Progenitor cell of endocrine pancreas (in vitro differentiated cells): ENCODE measurements around the gene DCUN1D5. TPM values are rescaled to one million over a fixed set of nuclear protein-coding genes. Genes with fewer than 3 reads are reported as not detected.

ENCODE experiments used
- DNase-seq: peaks from one replicate; pipeline ENCODE4 v3.0.0; 2021; ENCODE audit warnings: low spot score; ENCODE audit not compliant: unreplicated experiment
- H3K27ac Mint-ChIP-seq: 2 replicates; pipeline ENCODE4 v1.8.0; 2021; ENCODE audit warnings: mild to moderate bottlenecking, moderate library complexity, mixed read lengths
- H3K27me3 Mint-ChIP-seq: 2 replicates; pipeline ENCODE4 v1.8.0; 2021; ENCODE audit warnings: mixed read lengths
- H3K36me3 Mint-ChIP-seq: 2 replicates; pipeline ENCODE4 v1.8.0; 2022; ENCODE audit warnings: mixed read lengths; ENCODE audit not compliant: insufficient read depth
- H3K4me1 Mint-ChIP-seq: 2 replicates; pipeline ENCODE4 v1.8.0; 2021; ENCODE audit warnings: low read depth, mixed read lengths
- H3K4me3 Mint-ChIP-seq: 2 replicates; pipeline ENCODE4 v1.8.0; 2021; ENCODE audit warnings: low read depth, mild to moderate bottlenecking, moderate library complexity, mixed read lengths
- H3K9me3 Mint-ChIP-seq: 2 replicates; pipeline ENCODE4 v1.8.0; 2021; ENCODE audit warnings: low read depth, mixed read lengths
- total RNA-seq: library from RNA; stranded (reverse); gene quantifications from 2 replicates; pipeline ENCODE4 v1.2.1, GENCODE V29; 2021
- TF ChIP-seq, protein P1 (sequence below): fragments of 200-600 bp; sonication (generic); IDR thresholded peaks from one replicate; pipeline ENCODE4 v1.5.0; 2021; ENCODE audit warnings: antibody characterized with exemption, mild to moderate bottlenecking; ENCODE audit not compliant: unreplicated experiment

Gene DCUN1D5
- total RNA-seq, 1 donor from 2014 or later, result 35.9 TPM

DNA sequence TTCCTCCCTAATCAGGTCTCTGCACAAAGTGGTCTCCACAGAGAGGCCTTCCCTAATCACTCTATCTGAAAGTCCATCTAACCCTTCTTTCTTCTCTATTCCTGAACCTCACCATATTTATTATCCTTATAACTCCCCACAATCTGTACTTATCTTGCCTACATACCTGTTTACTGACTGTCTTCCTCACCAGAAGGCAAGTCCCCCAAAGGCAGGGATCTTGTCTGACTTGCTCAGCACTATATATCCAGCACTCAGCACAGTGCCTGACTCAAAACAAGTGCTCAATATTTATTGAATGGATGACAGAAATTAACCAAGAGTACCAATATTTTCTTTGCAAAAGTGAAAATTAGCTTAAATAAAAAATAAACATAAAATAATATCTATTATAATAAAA is 5.5 kb downstream of the DCUN1D5 start:
- Mint-ChIP-seq H3K4me3 (no peak overlapping the region), H3K36me3 (peaks cover 2% of the 10 kb centered on the region), H3K27me3 (no peaks in the 10 kb centered on the region)

DNA sequence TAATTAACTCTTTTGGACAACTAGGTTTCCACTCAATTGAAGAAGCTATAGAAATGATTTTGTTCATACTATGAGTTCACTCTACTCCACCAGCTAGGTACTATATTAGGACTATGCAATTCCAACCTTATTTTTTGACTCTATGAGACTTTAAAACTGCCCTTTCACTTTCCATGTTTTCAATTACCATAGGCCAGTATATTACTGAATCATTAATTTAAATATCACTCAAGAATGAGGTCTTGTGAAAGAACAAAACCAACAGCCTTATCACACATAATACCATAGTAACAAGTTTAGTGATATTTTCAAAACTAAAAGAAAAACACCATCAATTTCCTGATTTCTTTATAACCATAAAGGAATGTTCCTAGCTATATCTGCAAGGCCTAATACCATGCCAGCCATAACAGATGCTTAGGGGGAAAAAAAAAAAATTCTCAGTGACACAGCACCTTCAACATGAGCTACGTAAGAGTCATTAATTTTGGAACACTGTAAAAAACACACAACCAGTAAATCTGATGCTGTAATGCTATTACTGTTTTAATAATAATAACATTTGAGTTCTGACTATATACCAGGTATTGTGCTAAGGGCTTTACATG is 6.1 kb downstream of the DCUN1D5 start:
- H3K4me1 Mint-ChIP-seq, result peaks cover 14% of the 10 kb centered on the region
- no peak for DNase-seq
- TF ChIP-seq, protein P1, sequence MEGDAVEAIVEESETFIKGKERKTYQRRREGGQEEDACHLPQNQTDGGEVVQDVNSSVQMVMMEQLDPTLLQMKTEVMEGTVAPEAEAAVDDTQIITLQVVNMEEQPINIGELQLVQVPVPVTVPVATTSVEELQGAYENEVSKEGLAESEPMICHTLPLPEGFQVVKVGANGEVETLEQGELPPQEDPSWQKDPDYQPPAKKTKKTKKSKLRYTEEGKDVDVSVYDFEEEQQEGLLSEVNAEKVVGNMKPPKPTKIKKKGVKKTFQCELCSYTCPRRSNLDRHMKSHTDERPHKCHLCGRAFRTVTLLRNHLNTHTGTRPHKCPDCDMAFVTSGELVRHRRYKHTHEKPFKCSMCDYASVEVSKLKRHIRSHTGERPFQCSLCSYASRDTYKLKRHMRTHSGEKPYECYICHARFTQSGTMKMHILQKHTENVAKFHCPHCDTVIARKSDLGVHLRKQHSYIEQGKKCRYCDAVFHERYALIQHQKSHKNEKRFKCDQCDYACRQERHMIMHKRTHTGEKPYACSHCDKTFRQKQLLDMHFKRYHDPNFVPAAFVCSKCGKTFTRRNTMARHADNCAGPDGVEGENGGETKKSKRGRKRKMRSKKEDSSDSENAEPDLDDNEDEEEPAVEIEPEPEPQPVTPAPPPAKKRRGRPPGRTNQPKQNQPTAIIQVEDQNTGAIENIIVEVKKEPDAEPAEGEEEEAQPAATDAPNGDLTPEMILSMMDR, result no peak
- peak overlapping the region; percentile 37 for H3K27ac Mint-ChIP-seq
- H3K9me3 Mint-ChIP-seq, result no peaks in the 10 kb centered on the region
- peaks cover 2% of the 10 kb centered on the region for H3K36me3 Mint-ChIP-seq
- no peaks in the 10 kb centered on the region for H3K27me3 Mint-ChIP-seq
- no peak overlapping the region for H3K4me3 Mint-ChIP-seq

More for the DNA sequence above, 5.5 kb downstream of the DCUN1D5 start:
- H3K27ac Mint-ChIP-seq, result peak overlapping the region; percentile 22
- H3K9me3 Mint-ChIP-seq, result no peaks in the 10 kb centered on the region
- peaks cover 16% of the 10 kb centered on the region for H3K4me1 Mint-ChIP-seq
- TF ChIP-seq, protein P1, result no peak
- DNase-seq, result no peak

DNA sequence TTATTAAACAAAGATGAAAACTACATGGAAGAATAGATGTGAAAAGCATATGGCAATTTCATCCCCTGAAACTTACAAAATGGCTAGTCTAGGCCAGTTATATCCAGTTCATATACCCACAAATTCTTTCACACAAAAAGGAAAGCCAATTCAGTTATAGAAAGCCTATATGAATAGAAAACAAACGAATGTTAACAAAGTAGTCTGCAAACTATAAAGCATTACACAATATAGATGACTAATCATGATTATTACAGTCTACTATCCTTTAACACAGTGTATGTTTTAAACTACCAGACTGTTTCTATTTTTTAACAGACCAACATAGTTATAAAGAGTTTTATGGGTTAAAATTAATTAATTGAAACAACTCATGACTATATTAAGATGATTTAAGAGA is 12.1 kb downstream of the DCUN1D5 start:
- Mint-ChIP-seq H3K27me3 (no peaks in the 10 kb centered on the region), H3K9me3 (no peaks in the 10 kb centered on the region), H3K4me1 (no peaks in the 10 kb centered on the region), H3K36me3 (peaks cover 32% of the 10 kb centered on the region), H3K4me3 (no peak overlapping the region), H3K27ac (no peak overlapping the region)
- no peak for DNase-seq
- TF ChIP-seq, protein P1, result no peak

DNA sequence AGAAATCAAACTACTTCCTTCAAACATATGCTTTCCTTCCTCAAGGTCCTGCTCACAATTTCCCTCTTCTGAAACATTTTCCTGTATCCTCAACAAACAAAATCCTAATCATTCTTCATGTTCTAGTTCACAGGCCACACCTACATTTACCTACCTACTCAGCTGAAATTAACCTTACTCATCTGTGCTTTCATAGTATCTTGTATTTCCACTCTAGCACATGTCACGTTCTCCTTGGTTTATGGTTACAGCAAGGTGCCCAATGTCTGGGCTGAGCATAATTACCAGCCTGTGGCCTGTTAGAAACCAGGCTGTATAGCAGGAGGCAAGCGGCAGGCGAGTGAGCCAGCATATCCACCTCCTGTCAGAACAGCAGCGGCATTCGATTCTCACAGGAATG is 13.2 kb downstream of the DCUN1D5 start:
- Mint-ChIP-seq H3K27me3 (no peaks in the 10 kb centered on the region), H3K4me3 (no peak overlapping the region), H3K9me3 (no peaks in the 10 kb centered on the region), H3K4me1 (no peaks in the 10 kb centered on the region), H3K27ac (no peak overlapping the region), H3K36me3 (peaks cover 39% of the 10 kb centered on the region)
- TF ChIP-seq, protein P1, result no peak
- no peak for DNase-seq

DNA sequence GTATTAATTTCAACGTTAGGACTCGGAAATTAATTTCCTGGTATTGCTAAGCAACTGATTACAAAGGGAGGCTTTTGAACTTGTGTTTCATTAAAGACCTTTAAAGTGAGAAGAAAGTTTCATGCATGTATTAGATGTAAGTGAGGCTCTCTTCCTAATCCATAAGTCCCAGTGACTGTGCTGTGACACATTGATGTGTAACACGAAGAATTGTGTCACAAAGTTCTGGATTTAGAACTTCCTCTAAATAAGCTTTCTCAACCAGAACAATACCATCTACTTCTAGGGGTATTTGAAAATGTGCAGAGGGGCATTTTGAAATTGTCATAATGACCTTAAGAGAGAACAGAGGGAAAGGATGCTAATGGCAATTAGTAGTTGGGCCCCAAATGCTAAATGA is 14.4 kb downstream of the DCUN1D5 start:
- Mint-ChIP-seq H3K4me3 (no peak overlapping the region), H3K9me3 (no peaks in the 10 kb centered on the region), H3K36me3 (peaks cover 47% of the 10 kb centered on the region), H3K4me1 (no peaks in the 10 kb centered on the region), H3K27ac (no peak overlapping the region), H3K27me3 (no peaks in the 10 kb centered on the region)
- DNase-seq, result no peak
- TF ChIP-seq, protein P1, result no peak
